Measurements from ENCODE around the gene STX5.
"Not testable (repeated sequence)": the region's sequence is repeated elsewhere in the genome, so short reads cannot be mapped to it uniquely, and the experiment has no call there.

STX5 gene

DNA sequence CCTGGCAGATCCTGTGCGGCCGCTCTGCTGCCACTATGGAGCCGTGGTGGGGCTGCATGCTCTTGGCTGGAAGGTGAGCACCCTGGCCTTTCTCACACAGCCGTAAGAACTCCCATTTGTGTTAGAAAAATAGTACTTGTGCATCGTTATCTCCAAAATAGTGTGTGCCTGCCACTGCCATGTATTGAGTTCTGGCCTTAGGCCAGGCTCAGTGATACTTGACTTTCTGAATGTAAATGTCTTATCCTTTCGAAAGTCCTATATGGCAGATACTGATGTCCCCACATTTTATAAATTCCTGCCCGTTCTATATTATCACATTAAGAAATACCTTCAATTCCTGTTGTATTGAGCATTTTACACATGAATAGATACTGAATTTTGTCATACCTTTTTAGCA, 49.1 kb downstream of the STX5 start:
- DNase-seq (ENCODE audit: low read depth): no peak

DNA sequence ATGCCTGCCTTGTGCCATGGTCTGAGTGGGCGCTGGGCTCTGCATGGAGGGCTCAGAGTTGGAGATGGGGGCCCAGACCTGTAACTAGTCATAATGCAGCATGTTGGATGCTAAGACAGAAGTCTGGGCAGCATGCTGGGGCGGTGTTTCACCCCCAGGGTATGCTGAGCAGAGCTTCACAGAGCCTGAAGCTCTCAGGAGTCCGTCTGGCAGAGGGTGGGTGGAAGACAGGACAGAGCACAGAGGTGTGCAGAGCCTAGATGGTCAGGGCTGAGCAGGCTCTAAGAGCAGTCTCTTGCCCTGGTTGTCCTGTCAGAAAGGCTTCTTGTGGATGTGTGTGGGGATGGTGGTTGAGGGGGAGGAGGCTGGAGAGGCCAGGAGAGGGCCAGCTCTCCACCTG, 53.4 kb downstream of the STX5 start:
- no peak for DNase-seq (ENCODE audit: low read depth)

DNA sequence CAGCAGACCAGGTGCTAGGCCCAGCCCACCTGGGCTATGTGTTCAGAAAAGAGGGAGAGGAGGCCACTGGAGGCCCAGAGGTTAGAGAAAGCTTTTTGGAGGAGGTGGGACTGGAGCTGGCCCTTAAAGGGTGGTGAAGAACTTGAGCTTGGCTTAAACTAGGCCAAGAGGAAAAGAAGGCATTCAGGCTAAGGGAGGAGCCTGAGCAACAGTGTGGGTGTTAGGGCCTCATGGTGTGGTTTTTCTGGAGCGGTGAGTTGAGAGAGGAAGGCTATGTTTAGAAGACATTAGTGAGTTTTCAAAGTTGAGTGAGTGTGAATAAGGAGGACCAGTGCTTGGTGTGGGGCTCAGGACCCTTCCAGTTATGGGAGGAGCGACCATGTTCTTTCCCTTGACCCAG, 54.5 kb downstream of the STX5 start:
- DNase-seq (ENCODE audit: low read depth): no peak

DNA sequence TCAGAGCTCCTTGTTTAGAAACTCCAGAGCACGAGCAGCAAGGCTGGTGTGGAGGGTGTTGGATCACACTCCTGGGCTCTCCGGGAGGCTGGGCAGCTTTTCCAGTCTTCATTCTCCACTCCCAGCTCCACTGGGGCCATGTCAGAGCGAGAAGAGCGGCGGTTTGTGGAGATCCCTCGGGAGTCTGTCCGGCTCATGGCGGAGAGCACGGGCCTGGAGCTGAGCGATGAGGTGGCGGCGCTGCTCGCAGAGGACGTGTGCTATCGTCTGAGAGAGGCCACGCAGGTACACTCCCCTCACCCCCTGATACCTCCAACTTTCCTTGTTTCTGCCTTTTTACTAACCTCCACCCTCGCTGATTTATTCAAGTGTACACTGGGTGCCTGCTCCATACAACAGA, 56.2 kb downstream of the STX5 start:
- DNase-seq (ENCODE audit: low read depth): no peak

DNA sequence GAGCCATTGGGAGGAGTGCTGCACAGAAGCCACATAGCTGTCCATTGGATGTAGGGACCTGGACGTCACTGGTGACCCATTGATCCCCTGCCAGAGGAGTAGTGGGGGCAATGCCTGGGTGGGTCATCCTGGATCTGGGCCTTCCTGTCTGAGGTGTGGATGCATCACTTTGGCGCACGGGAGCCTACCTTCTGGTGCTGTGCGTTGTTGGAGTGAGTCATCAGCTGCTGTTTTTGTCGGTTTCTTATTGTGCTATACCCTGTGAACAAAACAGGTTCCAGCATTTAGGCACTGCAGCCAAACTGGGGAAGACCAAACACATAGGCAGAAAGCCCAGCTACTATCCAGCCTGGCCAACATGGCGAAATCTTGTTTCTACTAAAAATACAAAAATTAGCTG, 57.4 kb downstream of the STX5 start:
- DNase-seq (ENCODE audit: low read depth): no peak

DNA sequence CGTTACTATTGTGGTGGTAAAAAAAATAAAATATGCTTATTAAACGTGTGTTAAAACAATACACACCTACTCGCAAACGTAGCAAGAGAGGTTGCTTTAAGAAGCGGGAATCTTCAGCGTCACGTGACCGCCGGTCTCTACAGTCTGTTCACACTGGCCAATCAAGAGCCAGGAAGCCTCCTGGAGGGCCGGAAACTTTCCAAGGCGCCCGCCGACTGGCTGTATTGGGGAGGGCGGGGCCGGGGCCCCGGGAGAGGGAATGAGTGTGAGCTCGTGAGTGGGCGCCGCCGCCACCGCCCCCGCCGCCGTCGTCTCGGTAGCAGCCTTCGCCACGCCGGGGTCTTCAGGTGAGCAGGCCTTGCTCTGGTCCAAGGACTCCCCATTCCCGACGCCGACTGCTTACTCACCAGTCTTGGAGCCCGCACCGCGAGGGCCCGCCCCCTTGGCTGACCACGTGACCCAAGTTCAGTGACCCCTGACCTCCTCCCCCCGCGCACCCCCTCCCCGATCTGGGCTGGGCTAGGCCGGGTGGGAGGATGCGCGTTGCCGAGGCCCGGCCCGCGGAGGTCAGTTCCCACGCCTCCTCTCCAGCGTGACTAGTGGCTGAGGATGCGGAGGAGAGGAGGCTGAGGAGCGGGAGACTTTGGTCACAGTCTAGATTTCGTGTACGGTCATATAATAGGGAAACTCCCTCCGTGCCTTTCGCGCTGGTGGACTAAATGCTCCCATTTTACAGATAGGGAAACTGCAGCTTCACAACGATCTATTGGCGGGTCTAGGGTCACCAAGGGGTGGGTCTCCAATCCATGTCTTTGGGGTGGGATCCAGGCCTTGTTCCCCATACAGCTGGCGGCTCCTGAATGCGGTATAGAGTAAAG, 60.5 kb downstream of the STX5 start, which contains the start of gene TAF6L:
Gene TAF6L, plus strand, starts transcription at position 253 of the 878 bp plus-strand sequence. CDS start 4,388 bp downstream, outside the sequence.
- DNase-seq (ENCODE audit: low read depth): peak; percentile 97

DNA sequence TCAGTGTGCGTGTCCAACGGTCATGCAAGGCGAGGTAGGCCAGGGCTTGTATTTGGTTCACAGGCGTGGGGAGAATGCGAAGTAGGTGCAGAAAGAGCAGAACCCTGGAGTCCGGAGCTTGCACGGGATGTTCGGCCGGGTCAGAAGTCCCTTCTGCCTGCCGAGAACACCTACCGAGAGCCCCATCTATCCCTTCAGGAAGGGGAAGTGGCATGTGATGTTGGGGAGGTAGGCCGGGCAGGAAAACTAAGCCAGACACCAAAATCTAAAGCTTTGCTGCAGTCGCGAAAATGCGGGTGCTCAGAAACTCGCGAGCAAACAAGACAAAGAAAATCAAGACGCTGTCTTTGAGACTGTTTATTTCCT, 61.1 kb downstream of the STX5 start:
- no peak for DNase-seq (ENCODE audit: low read depth)

DNA sequence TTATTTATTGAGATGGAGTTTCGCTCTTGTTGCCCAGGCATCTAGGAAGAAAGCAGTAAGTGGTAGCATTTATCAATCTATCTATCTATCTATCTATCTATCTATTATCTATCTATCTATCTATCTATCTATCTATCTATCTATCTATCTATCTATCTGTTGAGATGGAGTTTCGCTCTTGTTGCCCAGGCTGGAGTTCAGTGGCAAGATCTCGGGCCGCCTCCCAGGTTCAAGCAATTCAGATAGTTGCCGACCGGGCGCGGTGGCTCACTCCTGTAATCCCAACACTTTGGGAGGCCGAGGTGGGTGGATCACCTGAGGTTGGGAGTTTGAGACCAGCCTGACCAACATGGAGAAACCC, 71.0 kb downstream of the STX5 start:
- DNase-seq (ENCODE audit: low read depth): not testable (repeated sequence)

DNA sequence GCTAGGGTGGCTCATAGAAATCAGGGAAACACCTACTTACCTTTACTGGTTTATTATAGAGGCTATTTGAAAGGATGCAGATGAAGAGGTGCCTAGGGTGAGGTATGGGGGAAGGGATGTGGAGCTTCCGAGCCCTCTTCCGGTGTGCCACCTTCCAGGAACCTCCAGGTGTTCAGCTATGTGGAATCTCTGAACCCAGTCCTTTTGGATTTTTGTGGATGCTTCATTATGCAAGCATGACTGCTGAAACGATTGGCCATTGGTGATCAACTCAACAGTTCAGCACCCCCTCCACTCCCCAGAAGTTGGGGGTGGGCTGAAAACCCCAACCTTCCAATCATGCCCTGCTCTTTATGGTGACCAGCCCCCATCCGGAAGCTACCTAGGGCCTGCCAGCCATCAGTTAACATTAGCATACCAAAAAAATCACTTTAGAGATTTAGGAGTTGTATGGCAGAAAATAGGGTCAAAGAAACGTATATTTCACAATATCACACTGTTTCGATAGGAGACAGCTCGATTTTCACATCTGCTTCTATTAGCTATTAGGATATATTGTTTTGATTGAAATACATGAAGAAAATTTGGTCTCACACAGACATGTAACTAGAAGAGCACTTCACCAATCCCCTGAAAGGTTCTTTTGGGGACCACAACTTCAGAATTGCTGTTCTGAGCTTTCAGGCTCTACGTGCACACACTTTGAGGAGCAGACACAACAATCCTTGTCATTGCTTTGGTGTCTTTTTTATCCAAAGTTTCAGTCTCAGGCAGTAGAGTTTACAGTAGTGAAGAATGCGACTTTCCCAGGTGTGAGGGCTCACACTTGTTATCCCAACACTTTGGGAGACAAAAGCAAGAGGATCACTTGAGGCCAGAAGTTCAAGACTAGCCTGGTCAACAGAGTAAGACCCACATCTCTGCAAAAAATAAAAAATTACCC, 73.7 kb downstream of the STX5 start:
- DNase-seq (ENCODE audit: low read depth): no peak
